K562 (cell line): ENCODE results near the gene FGF16.

ENCODE experiments used
- CBFB ChIP-seq: sonication (generic); formaldehyde crosslinking; IDR thresholded peaks from 2 replicates; pipeline ENCODE4 v1.4.0; 2020; ENCODE audit warnings: mild to moderate bottlenecking, missing genetic modification reagents
- CEBPB ChIP-seq: fragments of 450-650 bp; IDR thresholded peaks from 2 replicates; pipeline ENCODE4 v1.6.1; 2016; ENCODE audit warnings: missing genetic modification characterization, missing compliant biosample characterization
- HDGF ChIP-seq: fragments of 450-650 bp; IDR thresholded peaks from 2 replicates; pipeline ENCODE4 v1.6.1; 2016
- POLR3A ChIP-seq: IDR thresholded peaks from 2 replicates; pipeline ENCODE4 v1.6.1; 2011; ENCODE audit warnings: borderline replicate concordance, mild to moderate bottlenecking, moderate library complexity; ENCODE audit not compliant: insufficient read length, insufficient read depth; ENCODE audit errors: extremely low read depth
- SIN3A ChIP-seq, 2 experiments: fragments of 150-350 bp in 1 of 2; IDR thresholded peaks; 2 replicates each; pipeline ENCODE4 v1.6.1; 2011 to 2016; ENCODE audit warnings: borderline replicate concordance in 2 of 2, low read depth in 2 of 2, low read length in 2 of 2, mild to moderate bottlenecking in 2 of 2, moderate library complexity in 2 of 2; ENCODE audit not compliant: control insufficient read depth in 1 of 2
- SRSF9 ChIP-seq: fragments of 200-400 bp; formaldehyde crosslinking; IDR thresholded peaks from 2 replicates; pipeline ENCODE4 v1.6.1; 2017; ENCODE audit warnings: low read depth, low read length, borderline replicate concordance
- TEAD4 ChIP-seq, 2 experiments: sonication (generic) in 1 of 2; formaldehyde crosslinking in 1 of 2; IDR thresholded peaks; 2 replicates each; pipeline versions ENCODE4 v1.6.1 to v1.8.0; 2012 to 2022; ENCODE audit warnings: borderline replicate concordance in 1 of 2, inconsistent platforms in 1 of 2, low read length in 1 of 2, mild to moderate bottlenecking in 1 of 2, missing genetic modification reagents in 1 of 2
- TGIF2 ChIP-seq: sonication (generic); formaldehyde crosslinking; IDR thresholded peaks from 2 replicates; pipeline ENCODE4 v1.8.1; 2022; ENCODE audit warnings: mild to moderate bottlenecking, missing genetic modification reagents, moderate library complexity
- ZFX ChIP-seq: sonication (generic); formaldehyde crosslinking; IDR thresholded peaks from 2 replicates; pipeline ENCODE4 v1.8.0; 2022; ENCODE audit warnings: mild to moderate bottlenecking, missing genetic modification reagents, moderate library complexity
- TF ChIP-seq, protein P1 (sequence below), 3 experiments: IDR thresholded peaks in 2 of 3; conservative IDR thresholded peaks in 1 of 3; 2 replicates each; pipeline ENCODE4 v1.5.1; 2011 to 2012; ENCODE audit warnings: low read length in 3 of 3, mild to moderate bottlenecking in 3 of 3, control low read depth in 2 of 3, improper control_type of control experiment in 1 of 3, inconsistent platforms in 1 of 3, low read depth in 1 of 3, mixed read lengths in 1 of 3, moderate library complexity in 1 of 3; ENCODE audit not compliant: insufficient read depth in 2 of 3

DNA sequence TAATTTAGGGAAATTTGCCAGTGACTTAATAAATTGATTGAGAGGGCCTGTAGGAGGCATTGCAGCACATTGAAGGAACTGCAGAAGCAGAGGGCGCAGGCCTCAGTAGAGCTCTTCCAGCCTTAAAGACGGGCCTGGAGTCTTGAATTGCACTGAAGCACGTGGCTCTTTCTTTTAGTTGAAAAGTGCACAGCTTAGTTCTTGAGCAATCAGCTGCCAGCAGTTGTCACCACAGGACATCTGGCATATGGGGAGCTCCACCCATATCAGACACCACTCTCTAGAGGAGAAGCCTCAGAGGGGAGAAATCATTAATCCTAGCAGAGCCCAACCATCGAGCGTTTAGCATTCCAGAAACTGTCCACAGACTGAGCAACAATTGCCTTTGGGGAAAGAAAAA is 16.0 kb upstream of the FGF16 start:
- TF ChIP-seq POLR3A: no peak
- TF ChIP-seq CBFB: no peak
- TF ChIP-seq CEBPB (tag): no peak
- no peak for TF ChIP-seq HDGF
- no peak for TF ChIP-seq TEAD4 (IDR thresholded peaks at IDR 0.05; ENCODE audit: low read length)
- no peak for TF ChIP-seq TEAD4 (CRISPR knock-in tag; IDR thresholded peaks at IDR 0.05; ENCODE audit: borderline replicate concordance)
- no peak for TF ChIP-seq ZFX (CRISPR knock-in tag)
- TF ChIP-seq, protein P1, sequence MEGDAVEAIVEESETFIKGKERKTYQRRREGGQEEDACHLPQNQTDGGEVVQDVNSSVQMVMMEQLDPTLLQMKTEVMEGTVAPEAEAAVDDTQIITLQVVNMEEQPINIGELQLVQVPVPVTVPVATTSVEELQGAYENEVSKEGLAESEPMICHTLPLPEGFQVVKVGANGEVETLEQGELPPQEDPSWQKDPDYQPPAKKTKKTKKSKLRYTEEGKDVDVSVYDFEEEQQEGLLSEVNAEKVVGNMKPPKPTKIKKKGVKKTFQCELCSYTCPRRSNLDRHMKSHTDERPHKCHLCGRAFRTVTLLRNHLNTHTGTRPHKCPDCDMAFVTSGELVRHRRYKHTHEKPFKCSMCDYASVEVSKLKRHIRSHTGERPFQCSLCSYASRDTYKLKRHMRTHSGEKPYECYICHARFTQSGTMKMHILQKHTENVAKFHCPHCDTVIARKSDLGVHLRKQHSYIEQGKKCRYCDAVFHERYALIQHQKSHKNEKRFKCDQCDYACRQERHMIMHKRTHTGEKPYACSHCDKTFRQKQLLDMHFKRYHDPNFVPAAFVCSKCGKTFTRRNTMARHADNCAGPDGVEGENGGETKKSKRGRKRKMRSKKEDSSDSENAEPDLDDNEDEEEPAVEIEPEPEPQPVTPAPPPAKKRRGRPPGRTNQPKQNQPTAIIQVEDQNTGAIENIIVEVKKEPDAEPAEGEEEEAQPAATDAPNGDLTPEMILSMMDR (IDR thresholded peaks at IDR 0.05 in 2 of 3, conservative IDR thresholded peaks at IDR 0.05 in 1 of 3; ENCODE audit: insufficient read depth in 2 of 3, low read depth in 1 of 3, low read length in 3 of 3): peak in 1 of 3 experiments; percentile 12; a peak in 1 of 6 replicates
- TF ChIP-seq TGIF2: no peak
- no peak for TF ChIP-seq SRSF9
- TF ChIP-seq SIN3A (IDR thresholded peaks at IDR 0.05; ENCODE audit: borderline replicate concordance in 2 of 2, control insufficient read depth in 1 of 2, low read depth in 2 of 2, low read length in 2 of 2): no peak
